CD4-positive, alpha-beta T cell (primary cell): ENCODE measurements around the gene IPO9. TPM values are rescaled to one million over a fixed set of nuclear protein-coding genes. Genes with fewer than 3 reads are reported as not detected.

Experiments used
- ATAC-seq: fragments of 200-7000 bp; cut with Tn5 transposase; one replicate; pipeline ENCODE4 v1.10.0; 2022; ENCODE audit warnings: mild to moderate bottlenecking; ENCODE audit not compliant: poor library complexity
- CTCF ChIA-PET: fragments of 350-600 bp; sonication (Branson Sonifier 250); formaldehyde crosslinking; loops from one replicate; lab custom pipeline; 2021; ENCODE audit warnings: antibody characterized with exemption, inconsistent platforms; lab: Charles Lee
- POLR2A ChIA-PET: fragments of 350-600 bp; sonication (Branson Sonifier 250); formaldehyde crosslinking; loops from one replicate; lab custom pipeline; 2021; ENCODE audit warnings: antibody characterized with exemption, inconsistent platforms; lab: Charles Lee
- DNase-seq, 14 experiments: peaks; one replicate each; pipeline ENCODE4 v3.0.0-alpha.2; 2013 to 2020; ENCODE audit warnings: mixed read lengths in 2 of 14
- H3K27ac ChIP-seq, 2 donors: one replicate each; pipeline versions ENCODE4 v1.5.1 to v1.7.0; 2013; ENCODE audit warnings: low read length in 2 of 2, low read depth in 1 of 2, mild to moderate bottlenecking in 1 of 2
- H3K27me3 ChIP-seq, 2 experiments: 1 replicate in 1 of 2; 2 replicates in 1 of 2; pipeline versions ENCODE4 v1.6.1 to v1.7.0; 2013; ENCODE audit warnings: low read length in 2 of 2, control low read depth in 1 of 2, mild to moderate bottlenecking in 1 of 2, moderate library complexity in 1 of 2; ENCODE audit not compliant: insufficient read depth in 2 of 2, control insufficient read depth in 1 of 2
- H3K36me3 ChIP-seq: one replicate; pipeline ENCODE4 v1.6.1; 2013; ENCODE audit warnings: low read length, control low read depth; ENCODE audit not compliant: insufficient read depth
- H3K4me1 ChIP-seq: one replicate; pipeline ENCODE4 v1.6.1; 2013; ENCODE audit warnings: low read length, control low read depth; ENCODE audit not compliant: insufficient read depth
- H3K4me3 ChIP-seq: one replicate; pipeline ENCODE4 v1.5.1; 2013; ENCODE audit warnings: mild to moderate bottlenecking, low read length, moderate library complexity
- H3K9me3 ChIP-seq, 2 experiments: 1 replicate in 1 of 2; 2 replicates in 1 of 2; pipeline versions ENCODE4 v1.6.1 to v1.7.0; 2013; ENCODE audit warnings: low read length in 2 of 2, mild to moderate bottlenecking in 2 of 2, control low read depth in 1 of 2, moderate library complexity in 1 of 2; ENCODE audit not compliant: control insufficient read depth in 1 of 2, insufficient read depth in 1 of 2
- H3K27ac Mint-ChIP-seq: one replicate; pipeline ENCODE4 v1.8.0; 2020; ENCODE audit warnings: mixed read lengths
- H3K27me3 Mint-ChIP-seq: one replicate; pipeline ENCODE4 v1.8.0; 2021; ENCODE audit warnings: mixed read lengths
- H3K36me3 Mint-ChIP-seq: one replicate; pipeline ENCODE4 v1.8.0; 2021; ENCODE audit warnings: low read depth, mixed read lengths
- H3K4me1 Mint-ChIP-seq: one replicate; pipeline ENCODE4 v1.8.0; 2021; ENCODE audit warnings: low read depth, mixed read lengths
- H3K4me3 Mint-ChIP-seq: one replicate; pipeline ENCODE4 v1.8.0; 2020; ENCODE audit warnings: mild to moderate bottlenecking, mixed read lengths
- H3K9me3 Mint-ChIP-seq: one replicate; pipeline ENCODE4 v1.8.0; 2020; ENCODE audit warnings: mixed read lengths
- intact Hi-C, 2 experiments: fragments of 100-400 bp; cut with DNase I in 1 of 2; cut with micrococcal nuclease in 1 of 2; formaldehyde crosslinking; loops; one replicate each; pipeline versions ENCODE4 v1.15.1 to v1.9.0; 2023 to 2025; cut with DNase I, micrococcal nuclease
- total RNA-seq, 174 experiments: library from RNA in 2 of 174; stranded (reverse) in 2 of 174; gene quantifications; one replicate each; pipeline ENCODE4 v1.2.3 and lab custom pipeline; 2021 to 2026
- TF ChIP-seq, protein P1 (sequence below): fragments of 200-600 bp; IDR thresholded peaks from one replicate; pipeline ENCODE4 v1.8.0; 2022; ENCODE audit warnings: antibody characterized with exemption, mild to moderate bottlenecking

Gene IPO9
- total RNA-seq, 2 experiments from 2014 or later, result 17.1 to 20.1 TPM

DNA sequence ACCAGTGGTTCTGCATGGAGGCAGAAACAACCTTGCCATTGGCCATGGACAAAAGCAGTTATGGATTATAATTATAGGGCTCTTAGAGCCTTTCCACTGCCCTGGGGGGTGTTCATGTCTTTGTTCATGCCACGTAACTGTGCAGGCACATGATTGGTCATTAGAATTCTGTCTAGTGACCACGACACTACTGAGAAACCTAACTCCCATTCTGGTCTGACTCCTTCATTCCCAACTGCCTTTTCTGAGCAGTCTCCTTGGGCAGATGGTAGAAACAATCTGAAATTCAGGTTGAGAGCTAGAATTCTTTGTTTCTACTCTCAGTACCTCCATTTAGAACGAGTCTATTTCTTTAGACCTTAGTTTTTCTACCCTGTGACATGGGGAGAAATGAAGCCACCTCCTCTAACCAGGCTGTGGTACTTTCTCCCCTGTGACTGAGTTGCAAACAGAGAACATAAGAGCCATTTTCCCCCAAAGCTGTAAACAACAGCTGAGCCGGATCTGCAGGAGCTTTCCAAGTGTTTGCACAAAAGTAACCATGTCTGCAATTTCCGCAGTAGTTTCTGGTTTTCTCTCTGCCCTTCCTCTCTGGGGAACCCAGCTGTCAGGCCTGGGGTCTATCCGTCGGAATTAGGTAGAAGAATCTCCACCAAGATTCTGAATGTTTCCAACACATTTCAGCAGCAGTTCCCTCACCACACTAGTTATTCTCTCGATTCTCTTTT is 37.7 kb upstream of the IPO9 start:
- TF ChIP-seq, protein P1, sequence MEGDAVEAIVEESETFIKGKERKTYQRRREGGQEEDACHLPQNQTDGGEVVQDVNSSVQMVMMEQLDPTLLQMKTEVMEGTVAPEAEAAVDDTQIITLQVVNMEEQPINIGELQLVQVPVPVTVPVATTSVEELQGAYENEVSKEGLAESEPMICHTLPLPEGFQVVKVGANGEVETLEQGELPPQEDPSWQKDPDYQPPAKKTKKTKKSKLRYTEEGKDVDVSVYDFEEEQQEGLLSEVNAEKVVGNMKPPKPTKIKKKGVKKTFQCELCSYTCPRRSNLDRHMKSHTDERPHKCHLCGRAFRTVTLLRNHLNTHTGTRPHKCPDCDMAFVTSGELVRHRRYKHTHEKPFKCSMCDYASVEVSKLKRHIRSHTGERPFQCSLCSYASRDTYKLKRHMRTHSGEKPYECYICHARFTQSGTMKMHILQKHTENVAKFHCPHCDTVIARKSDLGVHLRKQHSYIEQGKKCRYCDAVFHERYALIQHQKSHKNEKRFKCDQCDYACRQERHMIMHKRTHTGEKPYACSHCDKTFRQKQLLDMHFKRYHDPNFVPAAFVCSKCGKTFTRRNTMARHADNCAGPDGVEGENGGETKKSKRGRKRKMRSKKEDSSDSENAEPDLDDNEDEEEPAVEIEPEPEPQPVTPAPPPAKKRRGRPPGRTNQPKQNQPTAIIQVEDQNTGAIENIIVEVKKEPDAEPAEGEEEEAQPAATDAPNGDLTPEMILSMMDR, result no peak
- Histone ChIP-seq H3K27me3 (no peaks in the 10 kb centered on the region), H3K9me3 (no peaks in the 10 kb centered on the region), H3K36me3 (no peaks in the 10 kb centered on the region), H3K4me1 (peaks cover 6% of the 10 kb centered on the region), H3K4me3 (no peak overlapping the region), H3K27ac (no peak overlapping the region)
- POLR2A ChIA-PET, result no interaction called here
- no peaks in the 10 kb centered on the region for H3K9me3 Mint-ChIP-seq
- CTCF ChIA-PET, result interaction anchor here (0.6 kb wide), 1 partner anchor 23 kb away, joined by 3 read pairs; no protein-coding TSS in a partner anchor
- intact Hi-C loops, result no loop called here
- ATAC-seq (no peak), DNase-seq (no peak)
- H3K27me3 Mint-ChIP-seq, result no peaks in the 10 kb centered on the region
- H3K36me3 Mint-ChIP-seq, result peaks cover 24% of the 10 kb centered on the region
- H3K4me3 Mint-ChIP-seq, result no peak overlapping the region
- no peak overlapping the region for H3K27ac Mint-ChIP-seq
- peaks cover 5% of the 10 kb centered on the region for H3K4me1 Mint-ChIP-seq

DNA sequence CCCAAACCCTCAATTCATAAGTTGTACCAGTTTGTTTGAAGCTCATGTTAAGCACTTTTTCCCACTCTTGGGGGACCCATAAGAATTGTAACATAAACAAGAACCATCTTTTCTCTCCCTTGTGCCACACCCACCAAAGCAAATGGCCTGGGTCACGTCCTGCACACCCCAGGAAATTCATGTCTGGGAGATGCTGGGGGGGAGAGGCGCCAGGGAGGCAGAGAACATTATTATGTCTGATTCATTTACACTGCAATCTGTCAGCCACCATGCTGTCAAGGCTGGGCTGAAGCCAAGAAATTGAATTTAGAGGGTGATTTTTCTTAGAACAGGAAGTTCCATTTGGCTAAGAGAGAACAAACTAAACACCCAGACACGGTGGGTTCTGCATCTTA is 37.2 kb upstream of the IPO9 start:
- intact Hi-C loops, result no loop called here
- DNase-seq, result no peak
- Mint-ChIP-seq H3K4me1 (peaks cover 5% of the 10 kb centered on the region), H3K27me3 (no peaks in the 10 kb centered on the region), H3K9me3 (no peaks in the 10 kb centered on the region), H3K4me3 (no peak overlapping the region), H3K27ac (no peak overlapping the region), H3K36me3 (peaks cover 24% of the 10 kb centered on the region)
- POLR2A ChIA-PET, result no interaction called here
- no peak overlapping the region for H3K27ac ChIP-seq
- ATAC-seq, result no peak
- CTCF ChIA-PET, result no interaction called here
- H3K27me3 ChIP-seq, result no peaks in the 10 kb centered on the region
- no peak overlapping the region for H3K4me3 ChIP-seq
- TF ChIP-seq, protein P1, result no peak
- H3K9me3 ChIP-seq, result no peaks in the 10 kb centered on the region
- peaks cover 6% of the 10 kb centered on the region for H3K4me1 ChIP-seq
- no peaks in the 10 kb centered on the region for H3K36me3 ChIP-seq

DNA sequence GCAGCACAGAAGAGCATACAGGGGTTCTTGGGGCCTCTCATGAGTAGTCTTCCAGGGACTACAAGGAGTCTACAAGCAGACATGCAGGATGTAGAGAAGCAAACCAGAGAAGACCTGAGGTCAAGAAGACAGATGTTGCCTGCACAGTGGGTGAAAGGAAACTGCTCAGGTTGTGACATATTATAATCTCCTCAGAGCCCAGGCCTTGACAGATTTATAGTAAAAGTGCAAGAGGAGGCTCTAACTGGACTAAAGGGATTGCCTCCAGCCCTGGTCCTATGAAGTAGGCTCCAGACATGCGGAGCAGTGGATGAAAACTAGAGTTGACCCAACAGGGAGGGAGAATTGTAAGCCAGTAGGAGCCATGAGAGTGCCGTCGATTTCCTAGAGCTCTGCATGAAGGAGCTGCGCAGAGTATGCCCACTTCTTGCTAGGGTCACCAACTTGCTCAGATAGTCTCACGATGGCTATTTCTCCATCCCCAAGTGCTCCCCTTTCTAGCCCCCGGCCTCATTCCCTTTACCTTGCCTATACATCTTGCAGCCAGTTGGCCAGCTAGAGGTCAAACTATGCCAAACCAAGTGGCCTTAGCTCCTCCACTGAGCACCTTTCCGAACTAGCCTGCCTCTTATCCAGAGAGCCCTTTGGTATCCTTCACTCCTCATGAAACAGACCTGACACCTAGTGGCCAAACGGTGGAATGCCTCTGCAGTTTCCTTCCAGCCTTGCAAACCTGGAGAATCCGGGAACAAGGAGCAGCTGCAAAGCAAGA is 36.2 kb upstream of the IPO9 start:
- Histone ChIP-seq H3K4me3 (no peak overlapping the region), H3K36me3 (no peaks in the 10 kb centered on the region), H3K27ac (no peak overlapping the region), H3K9me3 (no peaks in the 10 kb centered on the region), H3K4me1 (peaks cover 6% of the 10 kb centered on the region), H3K27me3 (no peaks in the 10 kb centered on the region)
- ChIA-PET CTCF (interaction anchor here (0.7 to 1.2 kb wide), 2 partner anchors 9 to 233 kb away, joined by 3 to 6 read pairs; no protein-coding TSS in a partner anchor), POLR2A (no interaction called here)
- intact Hi-C loops, result loop anchor here (1.0 kb wide), 2 partner anchors 83 to 233 kb away; no protein-coding TSS in a partner anchor
- Mint-ChIP-seq H3K36me3 (peaks cover 15% of the 10 kb centered on the region), H3K9me3 (no peaks in the 10 kb centered on the region), H3K4me3 (no peak overlapping the region), H3K27me3 (no peaks in the 10 kb centered on the region), H3K4me1 (peaks cover 5% of the 10 kb centered on the region), H3K27ac (no peak overlapping the region)
- TF ChIP-seq, protein P1, result peak; percentile 87
- DNase-seq, result peak; percentile 7 to 69 (median 31)
- peak; percentile 51 for ATAC-seq
